Fibroblast of villous mesenchyme (primary cell): ENCODE data around the gene KCNG1. TPM values are rescaled to one million over a fixed set of nuclear protein-coding genes. Genes with fewer than 3 reads are reported as not detected.

Source experiments
- DNase-seq: peaks from one replicate; pipeline ENCODE4 v3.0.0-alpha.2; 2010; ENCODE audit warnings: low read depth
- H3K4me3 ChIP-seq: 2 replicates; pipeline ENCODE4 v1.5.1; 2011; ENCODE audit warnings: low read depth, mild to moderate bottlenecking, low read length
- total RNA-seq: library from RNA; depleted of rRNA; stranded (reverse); fragments of >200 nt; gene quantifications from 2 replicates; pipeline ENCODE4 v1.2.3, GENCODE V29; 2012
- TF ChIP-seq, protein P1 (sequence below): IDR thresholded peaks from 2 replicates; pipeline ENCODE4 v1.5.1; 2012; ENCODE audit warnings: low read depth, mild to moderate bottlenecking, low read length; ENCODE audit not compliant: insufficient read depth

The KCNG1 gene
- total RNA-seq, 1 donor: 3.0 TPM

DNA sequence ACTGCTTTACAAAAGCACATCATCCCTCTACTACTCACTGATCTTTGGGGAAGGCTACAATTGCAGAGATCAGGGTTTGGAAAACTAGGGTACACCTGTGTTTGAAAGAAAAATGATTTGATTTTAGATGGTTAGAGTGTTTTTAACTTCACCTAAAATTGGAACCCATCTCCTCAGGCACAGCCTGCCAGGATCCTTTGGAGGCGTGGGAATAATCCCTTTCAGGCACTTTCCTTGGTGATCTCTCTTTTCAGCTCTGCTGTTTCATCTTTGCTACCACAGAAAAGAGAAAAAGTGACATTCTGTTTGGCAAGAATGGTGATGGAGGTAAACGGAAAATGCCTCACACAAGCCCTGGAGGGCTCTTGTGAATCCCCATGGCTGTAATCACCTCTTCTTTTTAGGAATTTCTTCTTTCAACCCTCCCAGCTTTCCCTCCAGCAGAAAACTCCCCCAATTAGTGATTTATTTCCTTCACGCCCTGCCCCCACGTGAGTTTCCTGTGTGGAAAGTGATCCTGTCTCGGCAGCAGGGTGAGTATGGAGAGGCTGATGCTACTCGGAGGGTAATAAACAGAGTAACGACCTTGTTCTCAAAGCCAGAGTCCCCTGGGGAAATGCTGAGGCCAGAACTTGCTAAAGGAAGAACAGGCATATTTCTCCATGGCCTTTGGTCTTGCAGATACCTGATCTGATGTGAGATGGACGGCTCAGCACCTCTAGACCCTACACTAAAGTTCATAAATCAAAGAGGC, 9.2 kb downstream of the KCNG1 start:
- DNase-seq: no peak
- TF ChIP-seq, protein P1, sequence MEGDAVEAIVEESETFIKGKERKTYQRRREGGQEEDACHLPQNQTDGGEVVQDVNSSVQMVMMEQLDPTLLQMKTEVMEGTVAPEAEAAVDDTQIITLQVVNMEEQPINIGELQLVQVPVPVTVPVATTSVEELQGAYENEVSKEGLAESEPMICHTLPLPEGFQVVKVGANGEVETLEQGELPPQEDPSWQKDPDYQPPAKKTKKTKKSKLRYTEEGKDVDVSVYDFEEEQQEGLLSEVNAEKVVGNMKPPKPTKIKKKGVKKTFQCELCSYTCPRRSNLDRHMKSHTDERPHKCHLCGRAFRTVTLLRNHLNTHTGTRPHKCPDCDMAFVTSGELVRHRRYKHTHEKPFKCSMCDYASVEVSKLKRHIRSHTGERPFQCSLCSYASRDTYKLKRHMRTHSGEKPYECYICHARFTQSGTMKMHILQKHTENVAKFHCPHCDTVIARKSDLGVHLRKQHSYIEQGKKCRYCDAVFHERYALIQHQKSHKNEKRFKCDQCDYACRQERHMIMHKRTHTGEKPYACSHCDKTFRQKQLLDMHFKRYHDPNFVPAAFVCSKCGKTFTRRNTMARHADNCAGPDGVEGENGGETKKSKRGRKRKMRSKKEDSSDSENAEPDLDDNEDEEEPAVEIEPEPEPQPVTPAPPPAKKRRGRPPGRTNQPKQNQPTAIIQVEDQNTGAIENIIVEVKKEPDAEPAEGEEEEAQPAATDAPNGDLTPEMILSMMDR: no peak
- no peak overlapping the region for H3K4me3 ChIP-seq

DNA sequence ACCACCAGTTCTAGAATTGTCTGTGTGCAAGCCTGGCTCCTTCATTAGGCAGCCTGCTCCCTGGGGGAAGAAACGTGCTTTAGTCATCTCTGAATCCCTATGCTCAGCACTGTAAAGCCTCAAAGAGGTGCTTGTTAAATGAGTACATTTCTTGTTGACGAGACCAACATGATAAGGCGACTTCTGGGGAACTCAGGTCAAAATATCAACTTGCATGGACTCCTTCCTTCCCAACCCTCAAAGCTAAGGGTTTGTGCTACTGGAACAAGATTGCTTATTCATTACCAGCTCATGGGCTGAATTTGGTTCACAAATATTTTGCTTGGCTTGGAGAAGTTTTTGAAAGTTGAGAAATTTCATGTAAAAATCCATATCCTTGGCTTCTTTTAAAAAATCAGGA, 10.6 kb downstream of the KCNG1 start:
- TF ChIP-seq, protein P1: no peak
- no peak overlapping the region for H3K4me3 ChIP-seq
- no peak for DNase-seq

DNA sequence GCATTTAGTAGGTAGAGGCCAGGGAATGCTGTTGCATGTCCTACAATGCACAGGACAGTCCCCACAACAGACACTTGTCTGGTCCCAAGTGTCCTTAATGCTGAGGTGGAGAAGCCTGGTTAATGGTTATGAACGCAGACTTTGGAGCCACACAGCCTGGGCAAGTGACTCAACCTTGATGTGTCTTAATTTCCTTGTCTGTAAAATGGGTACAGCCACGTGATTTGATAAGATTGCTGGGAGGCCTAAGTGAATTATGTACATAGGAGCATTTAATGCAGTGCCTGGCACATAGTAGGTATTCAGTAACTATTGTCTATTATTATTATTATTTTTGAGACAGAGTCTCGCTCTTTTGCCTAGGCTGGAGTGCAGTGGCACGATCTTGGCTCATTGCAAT, 11.4 kb downstream of the KCNG1 start:
- DNase-seq: no peak

DNA sequence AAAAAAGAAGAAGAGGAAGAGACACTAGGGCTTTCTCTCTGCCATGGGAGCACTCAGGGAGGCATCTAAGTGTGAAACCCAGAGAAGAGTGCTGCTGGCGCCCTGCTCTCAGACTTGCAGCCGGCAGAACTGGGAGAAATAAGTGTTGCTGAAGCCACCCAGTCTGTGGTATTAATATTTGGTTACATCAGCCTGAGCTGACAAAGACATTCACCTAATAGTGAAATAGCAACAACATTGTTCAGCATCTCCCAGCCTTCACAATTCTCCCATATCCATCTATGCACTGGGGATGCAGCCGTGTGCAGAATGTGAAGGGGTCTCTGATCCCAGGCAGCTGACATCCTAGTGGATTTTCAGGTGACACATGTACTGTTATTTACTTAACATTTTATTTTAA, 12.0 kb downstream of the KCNG1 start:
- no peak overlapping the region for H3K4me3 ChIP-seq
- TF ChIP-seq, protein P1: no peak
- DNase-seq: no peak

More for the DNA sequence above, 11.4 kb downstream of the KCNG1 start:
- TF ChIP-seq, protein P1: no peak
- no peak overlapping the region for H3K4me3 ChIP-seq

DNA sequence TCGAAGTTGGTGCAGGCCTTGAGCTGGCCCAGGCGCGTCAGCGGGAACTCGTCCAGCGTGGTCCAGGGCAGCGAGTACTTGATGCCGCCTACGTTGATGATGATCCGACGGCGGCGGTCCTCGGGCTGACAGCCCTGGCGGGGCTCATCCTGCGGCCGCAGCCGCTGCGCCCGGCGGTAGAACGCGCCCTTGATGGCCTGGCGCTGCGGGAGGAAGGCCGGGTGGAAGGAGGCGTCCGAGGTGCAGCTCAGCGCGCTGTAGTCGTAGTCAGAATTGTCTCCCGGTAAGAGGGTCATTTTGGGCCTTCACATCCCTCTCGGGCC, 12.9 kb downstream of the KCNG1 start:
- H3K4me3 ChIP-seq: no peak overlapping the region
- TF ChIP-seq, protein P1: no peak
- no peak for DNase-seq

DNA sequence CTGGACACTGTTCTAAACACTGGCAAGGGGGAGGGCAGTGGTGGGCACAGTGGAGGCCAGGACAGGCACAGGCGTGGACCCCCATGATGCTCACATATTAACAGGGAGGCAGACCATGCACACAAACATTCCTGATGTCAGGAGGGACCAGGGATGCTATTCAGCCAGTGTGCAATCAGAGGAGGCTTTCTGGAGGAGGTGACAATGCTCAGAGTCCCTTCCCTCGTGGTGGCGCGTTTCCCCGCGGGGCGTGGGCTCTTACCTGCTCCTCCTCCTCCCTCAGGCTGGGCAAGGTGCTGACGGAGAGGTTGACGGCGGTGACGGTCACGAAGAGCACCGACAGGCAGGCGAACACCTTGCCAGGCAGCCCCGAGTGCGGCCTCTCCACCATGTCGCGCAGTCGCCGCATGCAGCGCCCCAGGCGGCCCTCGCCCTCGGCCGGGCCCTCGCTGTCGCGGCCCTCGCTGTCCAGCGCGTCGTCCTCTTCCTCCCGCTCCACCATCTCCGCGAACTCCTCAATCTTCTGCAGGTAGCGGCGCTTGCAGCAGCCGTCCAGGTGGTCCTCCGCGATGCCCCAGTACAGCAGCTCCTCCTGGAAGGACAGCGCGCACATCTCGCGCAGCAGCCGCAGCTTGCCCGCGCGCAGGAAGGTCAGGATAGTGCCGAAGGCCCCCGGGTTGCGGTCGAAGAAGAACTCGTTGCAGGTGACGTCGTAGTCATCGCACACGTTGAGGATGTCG, 13.4 kb downstream of the KCNG1 start:
- TF ChIP-seq, protein P1: no peak
- no peak for DNase-seq
- no peak overlapping the region for H3K4me3 ChIP-seq
